ENCODE results near the gene STN1. TPM values are rescaled to one million over a fixed set of nuclear protein-coding genes. Genes with fewer than 3 reads are reported as not detected.

Gene STN1
- total and polyA plus RNA-seq, 7 donors, result 15.3 to 22.7 (median 18.3) TPM

GRCh38 chr10:103836273-103836672, 81.7 kb downstream of the STN1 start:
- Histone ChIP-seq H3K9me3 (no peaks in the 10 kb centered on the region), H3K27ac (no peak overlapping the region), H3K27me3 (ENCODE audit: insufficient read depth in 3 of 3, low read length in 2 of 3) (no peaks in the 10 kb centered on the region), H3K4me3 (no peak overlapping the region), H3K4me1 (peaks cover 77% of the 10 kb centered on the region), H3K36me3 (ENCODE audit: insufficient read depth in 1 of 2, low read depth in 1 of 2) (no peaks in the 10 kb centered on the region)
- intact Hi-C loops (cut with DNase I), result no loop called here
- no peak for DNase-seq
- TF ChIP-seq, protein P1, sequence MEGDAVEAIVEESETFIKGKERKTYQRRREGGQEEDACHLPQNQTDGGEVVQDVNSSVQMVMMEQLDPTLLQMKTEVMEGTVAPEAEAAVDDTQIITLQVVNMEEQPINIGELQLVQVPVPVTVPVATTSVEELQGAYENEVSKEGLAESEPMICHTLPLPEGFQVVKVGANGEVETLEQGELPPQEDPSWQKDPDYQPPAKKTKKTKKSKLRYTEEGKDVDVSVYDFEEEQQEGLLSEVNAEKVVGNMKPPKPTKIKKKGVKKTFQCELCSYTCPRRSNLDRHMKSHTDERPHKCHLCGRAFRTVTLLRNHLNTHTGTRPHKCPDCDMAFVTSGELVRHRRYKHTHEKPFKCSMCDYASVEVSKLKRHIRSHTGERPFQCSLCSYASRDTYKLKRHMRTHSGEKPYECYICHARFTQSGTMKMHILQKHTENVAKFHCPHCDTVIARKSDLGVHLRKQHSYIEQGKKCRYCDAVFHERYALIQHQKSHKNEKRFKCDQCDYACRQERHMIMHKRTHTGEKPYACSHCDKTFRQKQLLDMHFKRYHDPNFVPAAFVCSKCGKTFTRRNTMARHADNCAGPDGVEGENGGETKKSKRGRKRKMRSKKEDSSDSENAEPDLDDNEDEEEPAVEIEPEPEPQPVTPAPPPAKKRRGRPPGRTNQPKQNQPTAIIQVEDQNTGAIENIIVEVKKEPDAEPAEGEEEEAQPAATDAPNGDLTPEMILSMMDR (IDR thresholded peaks at IDR 0.05), result no peak
- no peak for ATAC-seq
- WGBS, 3 donors, result 81 to 94% (median 90%) methylated on average over 1 of the region's 1 CpG

DNA sequence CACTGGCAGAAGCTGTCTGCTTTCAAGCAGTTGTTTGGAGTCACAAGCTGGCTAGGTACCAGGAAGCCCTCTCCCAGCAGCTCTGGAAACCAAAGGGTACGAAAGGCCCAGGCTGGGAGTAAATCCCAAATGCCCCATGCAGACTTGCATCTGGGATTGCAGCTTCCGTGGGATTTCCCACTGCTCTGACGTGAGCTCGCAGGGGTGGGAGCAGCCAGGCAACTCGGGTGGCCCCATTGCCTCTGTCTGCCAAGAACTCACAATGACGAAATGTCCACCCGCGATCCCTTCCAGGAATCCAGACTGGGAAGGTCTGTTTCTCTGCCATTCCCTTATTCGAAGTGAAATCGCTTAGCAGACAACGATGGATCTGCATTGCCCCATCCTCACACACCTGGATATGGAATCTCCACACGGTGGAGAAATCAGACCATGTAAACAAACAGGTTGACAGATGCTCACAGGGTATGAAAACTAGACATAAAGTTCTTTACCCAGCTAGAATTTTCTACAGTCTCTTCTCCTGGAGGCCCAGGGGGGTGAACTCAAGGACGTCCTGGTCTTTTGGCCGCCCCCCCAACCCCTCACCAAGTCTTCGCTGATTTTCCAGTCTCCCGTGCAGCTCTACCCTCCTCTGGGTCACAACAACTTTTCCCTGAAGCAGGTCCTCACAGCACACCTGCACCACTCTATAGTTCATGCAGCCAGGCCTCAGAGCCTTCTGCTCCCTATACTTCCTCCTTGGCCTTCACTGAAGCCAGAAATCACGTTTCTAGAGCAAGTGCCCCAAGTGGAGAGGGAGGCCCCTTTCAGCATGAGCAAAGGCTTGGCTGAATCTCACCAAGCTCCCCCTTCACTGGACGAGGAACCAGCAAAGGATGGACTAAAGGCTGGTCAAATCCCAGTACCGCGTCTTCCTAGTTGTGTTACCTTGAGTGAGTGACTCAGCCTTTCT, 82.6 kb downstream of the STN1 start:
- Histone ChIP-seq H3K36me3 (ENCODE audit: insufficient read depth in 1 of 2, low read depth in 1 of 2) (no peaks in the 10 kb centered on the region), H3K4me1 (peaks cover 71% of the 10 kb centered on the region), H3K4me3 (no peak overlapping the region), H3K9me3 (no peaks in the 10 kb centered on the region), H3K27ac (peak overlapping the region; percentile 69), H3K27me3 (ENCODE audit: insufficient read depth in 3 of 3, low read length in 2 of 3) (no peaks in the 10 kb centered on the region)
- DNase-seq (peak; percentile 70 to 82), ATAC-seq (peak in 2 of 4 donors; percentile 25 to 32)
- intact Hi-C loops (cut with DNase I), result no loop called here
- TF ChIP-seq, protein P1 (IDR thresholded peaks at IDR 0.05), result no peak
- 40 to 43% (median 43%) methylated on average over 20 of the region's 20 CpGs for WGBS, 3 donors

GRCh38 chr10:103834436-103835095, 83.4 kb downstream of the STN1 start:
- peaks cover 64% of the 10 kb centered on the region for H3K4me1 ChIP-seq
- H3K9me3 ChIP-seq, result no peaks in the 10 kb centered on the region
- TF ChIP-seq, protein P1 (IDR thresholded peaks at IDR 0.05), result no peak
- no peak for DNase-seq
- peak in 1 of 4 donors; percentile 38 for ATAC-seq
- no peaks in the 10 kb centered on the region for H3K36me3 ChIP-seq (ENCODE audit: insufficient read depth in 1 of 2, low read depth in 1 of 2)
- H3K27ac ChIP-seq, result peak overlapping the region; percentile 69
- intact Hi-C loops (cut with DNase I), result no loop called here
- no peaks in the 10 kb centered on the region for H3K27me3 ChIP-seq (ENCODE audit: insufficient read depth in 3 of 3, low read length in 2 of 3)
- WGBS, 3 donors, result 34 to 49% (median 37%) methylated on average over 5 of the region's 5 CpGs
- no peak overlapping the region for H3K4me3 ChIP-seq

- ATAC-seq, result peak in 3 of 4 donors; percentile 38 to 45 (median 41)
- H3K27me3 ChIP-seq (ENCODE audit: insufficient read depth in 3 of 3, low read length in 2 of 3), result no peaks in the 10 kb centered on the region
- H3K4me3 ChIP-seq, result no peak overlapping the region
- no peaks in the 10 kb centered on the region for H3K9me3 ChIP-seq
- H3K4me1 ChIP-seq, result peaks cover 57% of the 10 kb centered on the region
- intact Hi-C loops (cut with DNase I), result no loop called here
- peak overlapping the region; percentile 69 for H3K27ac ChIP-seq
- TF ChIP-seq, protein P1 (IDR thresholded peaks at IDR 0.05), result no peak
- DNase-seq, result peak; percentile 47 to 75
- WGBS, 3 donors, result 41 to 50% (median 49%) methylated on average over 5 of the region's 5 CpGs
- H3K36me3 ChIP-seq (ENCODE audit: insufficient read depth in 1 of 2, low read depth in 1 of 2), result no peaks in the 10 kb centered on the region
Measured at GRCh38 chr10:103833731-103834365, 84.1 kb downstream of the STN1 start.
